GM13977 (cell line): ENCODE data around the gene EHD4.

Source experiments
- DNase-seq: peaks from one replicate; pipeline ENCODE4 v3.0.0; 2012; ENCODE audit warnings: low spot score
- CTCF ChIP-seq: IDR thresholded peaks from 2 replicates; pipeline ENCODE4 v1.5.1; 2012; ENCODE audit warnings: mild to moderate bottlenecking, control low read depth; ENCODE audit not compliant: insufficient read depth; ENCODE audit errors: extremely low read depth, missing control alignments
- in situ Hi-C: fragments of 300-500 bp; cut with MboI; formaldehyde crosslinking; loops from one replicate; pipeline ENCODE4 v1.12.0; 2022; ENCODE audit warnings: low sequenced_read_pairs, low pct_unique_long_range_greater_than_20kb, mixed read lengths, inconsistent platforms; ENCODE audit not compliant: unreplicated experiment

Gene EHD4

GRCh38 chr15:41951571-41951970, 20.8 kb downstream of the EHD4 start:
- no peak for DNase-seq
- in situ Hi-C loops, result no loop called here
- TF ChIP-seq CTCF, result no peak

- in situ Hi-C loops, result no loop called here
- TF ChIP-seq CTCF, result no peak
- DNase-seq, result no peak
Measured at GRCh38 chr15:41950489-41950888, 21.9 kb downstream of the EHD4 start.

- in situ Hi-C loops, result no loop called here
- DNase-seq, result no peak
- no peak for TF ChIP-seq CTCF
Measured at GRCh38 chr15:41950127-41950483, 22.3 kb downstream of the EHD4 start.

- no peak for TF ChIP-seq CTCF
- DNase-seq, result no peak
- in situ Hi-C loops, result no loop called here
Measured at GRCh38 chr15:41949401-41950126, 22.8 kb downstream of the EHD4 start.

- no peak for DNase-seq
- TF ChIP-seq CTCF, result no peak
- in situ Hi-C loops, result no loop called here
Measured at GRCh38 chr15:41948490-41948889, 23.9 kb downstream of the EHD4 start.

- no peak for DNase-seq
- in situ Hi-C loops, result no loop called here
- TF ChIP-seq CTCF, result no peak
Measured at GRCh38 chr15:41946970-41947369, 25.4 kb downstream of the EHD4 start.

- in situ Hi-C loops, result no loop called here
- DNase-seq, result no peak
- no peak for TF ChIP-seq CTCF
Measured at GRCh38 chr15:41945731-41946130, 26.6 kb downstream of the EHD4 start.
